Trophoblast cell (in vitro differentiated cells and primary cell): ENCODE measurements around the gene MAF.

Experiments used
- DNase-seq, 2 donors: peaks; one replicate each; pipeline ENCODE4 v3.0.0-alpha.2; 2016
- H2AFZ ChIP-seq: 2 replicates; pipeline ENCODE4 v1.6.1; 2013; ENCODE audit warnings: low read length, moderate library complexity, mild to moderate bottlenecking; ENCODE audit not compliant: insufficient read depth, poor library complexity
- H2AK5ac ChIP-seq: 2 replicates; pipeline ENCODE4 v1.6.1; 2013; ENCODE audit warnings: mild to moderate bottlenecking, low read length
- H2BK120ac ChIP-seq: 2 replicates; pipeline ENCODE4 v1.6.1; 2013; ENCODE audit warnings: low read length, mild to moderate bottlenecking, moderate library complexity; ENCODE audit not compliant: insufficient read depth, poor library complexity
- H2BK12ac ChIP-seq: 2 replicates; pipeline ENCODE4 v1.6.1; 2013; ENCODE audit warnings: mild to moderate bottlenecking, low read length, moderate library complexity
- H2BK5ac ChIP-seq: 2 replicates; pipeline ENCODE4 v1.6.1; 2013; ENCODE audit warnings: low read length, low read depth, moderate library complexity, mild to moderate bottlenecking; ENCODE audit not compliant: poor library complexity
- H3K14ac ChIP-seq: 2 replicates; pipeline ENCODE4 v1.6.1; 2013; ENCODE audit warnings: mild to moderate bottlenecking, low read length
- H3K18ac ChIP-seq: 2 replicates; pipeline ENCODE4 v1.6.1; 2013; ENCODE audit warnings: mild to moderate bottlenecking, low read length
- H3K23ac ChIP-seq: 2 replicates; pipeline ENCODE4 v1.6.1; 2013; ENCODE audit warnings: low read length
- H3K27ac ChIP-seq: 2 replicates; pipeline ENCODE4 v1.5.1; 2013; ENCODE audit warnings: low read depth, mild to moderate bottlenecking, inconsistent platforms, low read length, moderate library complexity
- H3K27me3 ChIP-seq: 2 replicates; pipeline ENCODE4 v1.6.1; 2013; ENCODE audit warnings: inconsistent platforms, mild to moderate bottlenecking, low read length, moderate library complexity; ENCODE audit not compliant: insufficient read depth
- H3K36me3 ChIP-seq, 2 experiments: 1 replicate in 1 of 2; 2 replicates in 1 of 2; pipeline ENCODE4 v1.6.1; 2013; ENCODE audit warnings: low read length in 2 of 2, mild to moderate bottlenecking in 2 of 2, moderate library complexity in 1 of 2; ENCODE audit not compliant: insufficient read depth in 2 of 2, control insufficient read depth in 1 of 2
- H3K4ac ChIP-seq: 2 replicates; pipeline ENCODE4 v1.6.1; 2013; ENCODE audit warnings: low read depth, mild to moderate bottlenecking, low read length, moderate library complexity
- H3K4me1 ChIP-seq, 2 experiments: 1 replicate in 1 of 2; 2 replicates in 1 of 2; pipeline ENCODE4 v1.6.1; 2013; ENCODE audit warnings: low read length in 2 of 2, mild to moderate bottlenecking in 2 of 2, moderate library complexity in 1 of 2; ENCODE audit not compliant: insufficient read depth in 2 of 2, control insufficient read depth in 1 of 2
- H3K4me2 ChIP-seq: 2 replicates; pipeline ENCODE4 v1.6.1; 2013; ENCODE audit warnings: inconsistent platforms, mild to moderate bottlenecking, low read length, moderate library complexity
- H3K4me3 ChIP-seq: 2 replicates; pipeline ENCODE4 v1.5.1; 2013; ENCODE audit warnings: mild to moderate bottlenecking, low read depth, low read length, inconsistent platforms
- H3K79me1 ChIP-seq: one replicate; pipeline ENCODE4 v1.6.1; 2013; ENCODE audit warnings: low read length
- H3K79me2 ChIP-seq: 2 replicates; pipeline ENCODE4 v1.6.1; 2013; ENCODE audit warnings: low read length, mild to moderate bottlenecking; ENCODE audit not compliant: control insufficient read depth, insufficient read depth, poor library complexity
- H3K9ac ChIP-seq: 2 replicates; pipeline ENCODE4 v1.6.1; 2013; ENCODE audit warnings: mild to moderate bottlenecking, low read length
- H3K9me3 ChIP-seq: 2 replicates; pipeline ENCODE4 v1.6.1; 2013; ENCODE audit warnings: low read depth, mild to moderate bottlenecking, control low read depth, inconsistent platforms, low read length; ENCODE audit not compliant: insufficient read depth
- H4K12ac ChIP-seq: 2 replicates; pipeline ENCODE4 v1.6.1; 2013; ENCODE audit warnings: low read depth, mild to moderate bottlenecking, low read length, moderate library complexity
- H4K8ac ChIP-seq: 2 replicates; pipeline ENCODE4 v1.6.1; 2013; ENCODE audit warnings: low read depth, mild to moderate bottlenecking, low read length, moderate library complexity
- H4K91ac ChIP-seq: one replicate; pipeline ENCODE4 v1.6.1; 2013; ENCODE audit warnings: low read depth, mild to moderate bottlenecking, low read length, moderate library complexity
- WGBS: extraction: QIAGEN DNeasy Blood & Tissue Kit; methylation state at CpG from one replicate; pipeline ENCODE4 v1.1.7; 2013; ENCODE audit warnings: missing lambda C conversion rate; ENCODE audit not compliant: insufficient read length, insufficient coverage; ENCODE audit errors: extremely low coverage; 5-methylcytosine and 5-hydroxymethylcytosine counted together

MAF gene

GRCh38 chr16:79550373-79550772 lies 50.2 kb downstream of the MAF start:
- H3K18ac ChIP-seq: no peak overlapping the region
- no peaks in the 10 kb centered on the region for H3K9me3 ChIP-seq
- no peak overlapping the region for H3K4me2 ChIP-seq
- H4K8ac ChIP-seq: no peak overlapping the region
- H3K23ac ChIP-seq: no peak overlapping the region
- WGBS: no CpG with 5 or more reads among the region's 2 CpGs
- H3K4me1 ChIP-seq: no peaks in the 10 kb centered on the region
- no peak overlapping the region for H3K27ac ChIP-seq
- H3K36me3 ChIP-seq: no peaks in the 10 kb centered on the region
- H2BK5ac ChIP-seq: no peak overlapping the region
- no peaks in the 10 kb centered on the region for H3K79me2 ChIP-seq
- no peak overlapping the region for H3K9ac ChIP-seq
- no peak overlapping the region for H2BK120ac ChIP-seq
- peaks cover 3% of the 10 kb centered on the region for H3K27me3 ChIP-seq
- H2AK5ac ChIP-seq: no peak overlapping the region
- no peak overlapping the region for H2BK12ac ChIP-seq
- no peaks in the 10 kb centered on the region for H3K79me1 ChIP-seq
- H2AFZ ChIP-seq: no peak overlapping the region
- no peak for DNase-seq
- H3K4me3 ChIP-seq: no peak overlapping the region
- no peak overlapping the region for H3K14ac ChIP-seq
- H3K4ac ChIP-seq: no peak overlapping the region
- H4K12ac ChIP-seq: no peak overlapping the region
- no peak overlapping the region for H4K91ac ChIP-seq

- H3K4ac ChIP-seq: no peak overlapping the region
- no peaks in the 10 kb centered on the region for H3K27me3 ChIP-seq
- no peak for DNase-seq
- no peak overlapping the region for H3K14ac ChIP-seq
- no peak overlapping the region for H3K4me3 ChIP-seq
- H2BK120ac ChIP-seq: no peak overlapping the region
- no peak overlapping the region for H2BK5ac ChIP-seq
- H4K8ac ChIP-seq: no peak overlapping the region
- H4K12ac ChIP-seq: no peak overlapping the region
- no peaks in the 10 kb centered on the region for H3K9me3 ChIP-seq
- H2AFZ ChIP-seq: no peak overlapping the region
- H3K27ac ChIP-seq: no peak overlapping the region
- H3K18ac ChIP-seq: no peak overlapping the region
- H3K4me2 ChIP-seq: no peak overlapping the region
- H4K91ac ChIP-seq: no peak overlapping the region
- no peaks in the 10 kb centered on the region for H3K36me3 ChIP-seq
- H3K23ac ChIP-seq: peak overlapping the region; percentile 67
- no peaks in the 10 kb centered on the region for H3K79me1 ChIP-seq
- H3K9ac ChIP-seq: peak overlapping the region; percentile 42
- WGBS: 100% methylated on average over 2 of the region's 6 CpGs
- H3K4me1 ChIP-seq: no peaks in the 10 kb centered on the region
- no peaks in the 10 kb centered on the region for H3K79me2 ChIP-seq
- no peak overlapping the region for H2AK5ac ChIP-seq
- no peak overlapping the region for H2BK12ac ChIP-seq
Observed at GRCh38 chr16:79547085-79547484, 53.5 kb downstream of the MAF start.
